HUES6 (cell line): Measurements from ENCODE around the gene EPHA6.

Experiments used
- H3K27ac ChIP-seq: 2 replicates; pipeline ENCODE4 v1.7.0; 2013; ENCODE audit warnings: low read depth, mild to moderate bottlenecking, low read length, inconsistent platforms
- H3K27me3 ChIP-seq: 2 replicates; pipeline ENCODE4 v1.6.1; 2013; ENCODE audit warnings: low read length; ENCODE audit not compliant: control insufficient read depth, insufficient read depth
- H3K36me3 ChIP-seq: 2 replicates; pipeline ENCODE4 v1.6.1; 2013; ENCODE audit warnings: low read length; ENCODE audit not compliant: control insufficient read depth, insufficient read depth
- H3K4me1 ChIP-seq: 2 replicates; pipeline ENCODE4 v1.6.1; 2013; ENCODE audit warnings: low read length; ENCODE audit not compliant: control insufficient read depth, insufficient read depth
- H3K4me3 ChIP-seq: 2 replicates; pipeline ENCODE4 v1.5.1; 2013; ENCODE audit warnings: low read depth, low read length
- H3K9ac ChIP-seq: one replicate; pipeline ENCODE4 v1.6.1; 2013; ENCODE audit warnings: mild to moderate bottlenecking, low read length
- H3K9me3 ChIP-seq: 2 replicates; pipeline ENCODE4 v1.6.1; 2013; ENCODE audit warnings: low read depth, low read length; ENCODE audit not compliant: control insufficient read depth, insufficient read depth

EPHA6 gene

GRCh38 chr3:96836153-96836915 is 21.9 kb downstream of the EPHA6 start:
- Histone ChIP-seq H3K36me3 (no peaks in the 10 kb centered on the region), H3K4me1 (no peaks in the 10 kb centered on the region), H3K9me3 (no peaks in the 10 kb centered on the region), H3K4me3 (no peak overlapping the region), H3K27ac (no peak overlapping the region), H3K9ac (no peak overlapping the region), H3K27me3 (no peaks in the 10 kb centered on the region)

GRCh38 chr3:96843505-96844203 is 29.3 kb downstream of the EPHA6 start:
- no peaks in the 10 kb centered on the region for H3K4me1 ChIP-seq
- no peaks in the 10 kb centered on the region for H3K9me3 ChIP-seq
- no peak overlapping the region for H3K27ac ChIP-seq
- no peak overlapping the region for H3K9ac ChIP-seq
- no peaks in the 10 kb centered on the region for H3K36me3 ChIP-seq
- no peaks in the 10 kb centered on the region for H3K27me3 ChIP-seq
- no peak overlapping the region for H3K4me3 ChIP-seq

GRCh38 chr3:96844204-96844514 is 29.8 kb downstream of the EPHA6 start:
- no peaks in the 10 kb centered on the region for H3K36me3 ChIP-seq

GRCh38 chr3:96852849-96853248 is 38.5 kb downstream of the EPHA6 start:
- Histone ChIP-seq H3K4me1 (no peaks in the 10 kb centered on the region), H3K9me3 (no peaks in the 10 kb centered on the region)

More at GRCh38 chr3:96844204-96844514, 29.8 kb downstream of the EPHA6 start:
- H3K9me3 ChIP-seq = no peaks in the 10 kb centered on the region
- no peaks in the 10 kb centered on the region for H3K27me3 ChIP-seq
- H3K4me3 ChIP-seq = no peak overlapping the region
- no peak overlapping the region for H3K9ac ChIP-seq
- no peak overlapping the region for H3K27ac ChIP-seq
- no peaks in the 10 kb centered on the region for H3K4me1 ChIP-seq

GRCh38 chr3:96860882-96861281 is 46.5 kb downstream of the EPHA6 start:
- Histone ChIP-seq H3K4me1 (no peaks in the 10 kb centered on the region), H3K27ac (no peak overlapping the region), H3K9ac (no peak overlapping the region), H3K4me3 (no peak overlapping the region), H3K9me3 (no peaks in the 10 kb centered on the region), H3K27me3 (no peaks in the 10 kb centered on the region), H3K36me3 (no peaks in the 10 kb centered on the region)

More at GRCh38 chr3:96852849-96853248, 38.5 kb downstream of the EPHA6 start:
- Histone ChIP-seq H3K27me3 (no peaks in the 10 kb centered on the region), H3K36me3 (no peaks in the 10 kb centered on the region), H3K4me3 (no peak overlapping the region), H3K9ac (no peak overlapping the region), H3K27ac (no peak overlapping the region)

- Histone ChIP-seq H3K27me3 (no peaks in the 10 kb centered on the region), H3K4me1 (no peaks in the 10 kb centered on the region), H3K36me3 (no peaks in the 10 kb centered on the region), H3K9me3 (no peaks in the 10 kb centered on the region), H3K9ac (no peak overlapping the region), H3K4me3 (no peak overlapping the region), H3K27ac (no peak overlapping the region)
Measured at GRCh38 chr3:96863129-96863740, 48.8 kb downstream of the EPHA6 start.

GRCh38 chr3:96865605-96866004 is 51.2 kb downstream of the EPHA6 start:
- Histone ChIP-seq H3K4me1 (no peaks in the 10 kb centered on the region), H3K9ac (no peak overlapping the region), H3K27me3 (no peaks in the 10 kb centered on the region), H3K36me3 (no peaks in the 10 kb centered on the region), H3K9me3 (no peaks in the 10 kb centered on the region), H3K27ac (no peak overlapping the region), H3K4me3 (no peak overlapping the region)

GRCh38 chr3:96869316-96869715 is 54.9 kb downstream of the EPHA6 start:
- no peaks in the 10 kb centered on the region for H3K36me3 ChIP-seq
- H3K27ac ChIP-seq = no peak overlapping the region
- H3K9ac ChIP-seq = no peak overlapping the region
- no peak overlapping the region for H3K4me3 ChIP-seq
- no peaks in the 10 kb centered on the region for H3K27me3 ChIP-seq
- no peaks in the 10 kb centered on the region for H3K4me1 ChIP-seq
- H3K9me3 ChIP-seq = no peaks in the 10 kb centered on the region

- H3K4me3 ChIP-seq = no peak overlapping the region
- no peaks in the 10 kb centered on the region for H3K36me3 ChIP-seq
Measured at GRCh38 chr3:96877510-96877909, 63.1 kb downstream of the EPHA6 start.

GRCh38 chr3:96900031-96900430 is 85.6 kb downstream of the EPHA6 start:
- Histone ChIP-seq H3K27me3 (no peaks in the 10 kb centered on the region), H3K9ac (no peak overlapping the region), H3K4me1 (0 out of 2 replicates have a peak, but pooled peaks cover 5% of the 10 kb centered on the region), H3K27ac (no peak overlapping the region), H3K9me3 (no peaks in the 10 kb centered on the region), H3K36me3 (no peaks in the 10 kb centered on the region), H3K4me3 (no peak overlapping the region)

More at GRCh38 chr3:96877510-96877909, 63.1 kb downstream of the EPHA6 start:
- Histone ChIP-seq H3K4me1 (no peaks in the 10 kb centered on the region), H3K27ac (no peak overlapping the region), H3K9me3 (0 out of 2 replicates have a peak, but pooled peaks cover 3% of the 10 kb centered on the region), H3K27me3 (no peaks in the 10 kb centered on the region), H3K9ac (no peak overlapping the region)

- Histone ChIP-seq H3K36me3 (no peaks in the 10 kb centered on the region), H3K27me3 (no peaks in the 10 kb centered on the region), H3K9me3 (no peaks in the 10 kb centered on the region), H3K9ac (no peak overlapping the region), H3K4me1 (0 out of 2 replicates have a peak, but pooled peaks cover 5% of the 10 kb centered on the region), H3K27ac (no peak overlapping the region), H3K4me3 (no peak overlapping the region)
Measured at GRCh38 chr3:96900566-96900965, 86.2 kb downstream of the EPHA6 start.
